ENCODE measurements around the gene DCC. TPM values are rescaled to one million over a fixed set of nuclear protein-coding genes. Genes with fewer than 3 reads are reported as not detected.

DCC gene
- polyA plus RNA-seq, 2 of the 4 experiments (the other 2 are of a cell fraction): 0.12 TPM; not detected in 1

DNA sequence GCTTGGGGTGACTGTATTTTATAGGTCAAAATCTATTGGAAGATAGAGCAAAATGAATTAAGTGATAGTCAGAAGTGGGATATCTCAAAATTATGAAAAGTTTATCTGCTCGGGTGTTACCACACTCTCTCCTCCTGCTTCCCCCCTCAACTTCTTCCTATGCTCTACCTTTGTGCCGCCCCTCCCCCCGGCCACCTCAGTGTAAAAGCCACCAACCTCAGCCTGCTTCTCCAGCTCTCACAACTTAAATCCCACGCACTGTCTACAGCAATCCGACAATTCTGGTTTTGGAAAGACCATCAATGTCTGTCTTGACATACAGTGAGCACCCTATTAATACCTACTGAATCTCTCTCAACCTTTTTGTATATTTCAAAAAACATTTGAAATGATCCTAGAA, 164.6 kb downstream of the DCC start (continued):
- TF ChIP-seq, protein P1, sequence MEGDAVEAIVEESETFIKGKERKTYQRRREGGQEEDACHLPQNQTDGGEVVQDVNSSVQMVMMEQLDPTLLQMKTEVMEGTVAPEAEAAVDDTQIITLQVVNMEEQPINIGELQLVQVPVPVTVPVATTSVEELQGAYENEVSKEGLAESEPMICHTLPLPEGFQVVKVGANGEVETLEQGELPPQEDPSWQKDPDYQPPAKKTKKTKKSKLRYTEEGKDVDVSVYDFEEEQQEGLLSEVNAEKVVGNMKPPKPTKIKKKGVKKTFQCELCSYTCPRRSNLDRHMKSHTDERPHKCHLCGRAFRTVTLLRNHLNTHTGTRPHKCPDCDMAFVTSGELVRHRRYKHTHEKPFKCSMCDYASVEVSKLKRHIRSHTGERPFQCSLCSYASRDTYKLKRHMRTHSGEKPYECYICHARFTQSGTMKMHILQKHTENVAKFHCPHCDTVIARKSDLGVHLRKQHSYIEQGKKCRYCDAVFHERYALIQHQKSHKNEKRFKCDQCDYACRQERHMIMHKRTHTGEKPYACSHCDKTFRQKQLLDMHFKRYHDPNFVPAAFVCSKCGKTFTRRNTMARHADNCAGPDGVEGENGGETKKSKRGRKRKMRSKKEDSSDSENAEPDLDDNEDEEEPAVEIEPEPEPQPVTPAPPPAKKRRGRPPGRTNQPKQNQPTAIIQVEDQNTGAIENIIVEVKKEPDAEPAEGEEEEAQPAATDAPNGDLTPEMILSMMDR (IDR thresholded peaks at IDR 0.05): no peak
- TF ChIP-seq FOXS1 (CRISPR knock-in tag; IDR thresholded peaks at IDR 0.05): no peak
- no peak for TF ChIP-seq BHLHE40 (IDR thresholded peaks at IDR 0.05; ENCODE audit: low read depth, low read length)
- TF ChIP-seq POLR2AphosphoS2 (conservative IDR thresholded peaks at IDR 0.05; ENCODE audit: low read length): no peak
- TF ChIP-seq, protein P2, sequence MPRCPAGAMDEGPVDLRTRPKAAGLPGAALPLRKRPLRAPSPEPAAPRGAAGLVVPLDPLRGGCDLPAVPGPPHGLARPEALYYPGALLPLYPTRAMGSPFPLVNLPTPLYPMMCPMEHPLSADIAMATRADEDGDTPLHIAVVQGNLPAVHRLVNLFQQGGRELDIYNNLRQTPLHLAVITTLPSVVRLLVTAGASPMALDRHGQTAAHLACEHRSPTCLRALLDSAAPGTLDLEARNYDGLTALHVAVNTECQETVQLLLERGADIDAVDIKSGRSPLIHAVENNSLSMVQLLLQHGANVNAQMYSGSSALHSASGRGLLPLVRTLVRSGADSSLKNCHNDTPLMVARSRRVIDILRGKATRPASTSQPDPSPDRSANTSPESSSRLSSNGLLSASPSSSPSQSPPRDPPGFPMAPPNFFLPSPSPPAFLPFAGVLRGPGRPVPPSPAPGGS (IDR thresholded peaks at IDR 0.05): no peak
- no peak for TF ChIP-seq JUN (IDR thresholded peaks at IDR 0.05)
- TF ChIP-seq, protein P3, sequence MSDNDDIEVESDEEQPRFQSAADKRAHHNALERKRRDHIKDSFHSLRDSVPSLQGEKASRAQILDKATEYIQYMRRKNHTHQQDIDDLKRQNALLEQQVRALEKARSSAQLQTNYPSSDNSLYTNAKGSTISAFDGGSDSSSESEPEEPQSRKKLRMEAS (IDR thresholded peaks at IDR 0.05): no peak

DNA sequence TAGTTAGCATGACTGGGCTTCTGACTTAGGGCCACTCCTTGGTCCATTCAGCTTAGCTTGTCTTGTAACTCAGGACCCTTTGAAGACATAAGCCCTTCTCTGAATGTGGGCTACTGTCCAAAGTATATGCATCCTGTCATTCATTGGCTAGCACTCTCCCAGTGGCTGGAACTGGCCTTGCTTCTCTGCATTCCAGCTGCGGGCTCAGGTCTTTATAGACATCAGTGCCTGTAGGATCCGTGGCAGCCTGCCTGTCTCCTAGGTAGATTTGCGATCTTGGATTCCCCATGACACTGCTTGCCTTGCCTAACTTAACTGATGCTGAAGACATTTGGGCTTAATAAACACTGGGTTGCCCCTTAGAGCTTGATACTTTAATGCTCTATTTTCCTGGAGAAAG, 170.1 kb downstream of the DCC start:
- peaks cover 18% of the 10 kb centered on the region; the same call in 2 of the 3 replicates for H3K4me1 ChIP-seq
- H3K4me2 ChIP-seq: no peak overlapping the region
- DNase-seq (ENCODE audit: low read depth in 1 of 2, low spot score in 1 of 2) (no peak), ATAC-seq (no peak), FAIRE-seq (no peak)
- WGBS (ENCODE audit: missing lambda C conversion rate): 88% methylated on average over 3 of the region's 3 CpGs
- TF ChIP-seq RFX5 (IDR thresholded peaks at IDR 0.05): no peak
- no peak for TF ChIP-seq EP300 (IDR thresholded peaks at IDR 0.05)
- no peak for TF ChIP-seq MYC (IDR thresholded peaks at IDR 0.05; ENCODE audit: borderline replicate concordance, low read length)
- TF ChIP-seq, protein P4, sequence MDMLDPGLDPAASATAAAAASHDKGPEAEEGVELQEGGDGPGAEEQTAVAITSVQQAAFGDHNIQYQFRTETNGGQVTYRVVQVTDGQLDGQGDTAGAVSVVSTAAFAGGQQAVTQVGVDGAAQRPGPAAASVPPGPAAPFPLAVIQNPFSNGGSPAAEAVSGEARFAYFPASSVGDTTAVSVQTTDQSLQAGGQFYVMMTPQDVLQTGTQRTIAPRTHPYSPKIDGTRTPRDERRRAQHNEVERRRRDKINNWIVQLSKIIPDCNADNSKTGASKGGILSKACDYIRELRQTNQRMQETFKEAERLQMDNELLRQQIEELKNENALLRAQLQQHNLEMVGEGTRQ (IDR thresholded peaks at IDR 0.05): no peak
- TF ChIP-seq KDM1A (IDR thresholded peaks at IDR 0.05; ENCODE audit: low read depth): no peak
- no peak for TF ChIP-seq ESRRA (IDR thresholded peaks at IDR 0.05; ENCODE audit: borderline replicate concordance, low read length)
- no peak for TF ChIP-seq FOSB (CRISPR knock-in tag; IDR thresholded peaks at IDR 0.05)
- no peak for TF ChIP-seq CBX2 (IDR thresholded peaks at IDR 0.05; ENCODE audit: borderline replicate concordance, low read depth)
- no peak for TF ChIP-seq JUN (IDR thresholded peaks at IDR 0.05)
- no peak for TF ChIP-seq CHD4 (IDR thresholded peaks at IDR 0.05; ENCODE audit: borderline replicate concordance)
- POLR2A ChIA-PET: no interaction called here
- CTCF ChIA-PET: no interaction called here
- H3K4me3 ChIP-seq: no peak overlapping the region
- no peak overlapping the region for H3K27ac ChIP-seq
- H3K9me3 ChIP-seq: no peaks in the 10 kb centered on the region

DNA sequence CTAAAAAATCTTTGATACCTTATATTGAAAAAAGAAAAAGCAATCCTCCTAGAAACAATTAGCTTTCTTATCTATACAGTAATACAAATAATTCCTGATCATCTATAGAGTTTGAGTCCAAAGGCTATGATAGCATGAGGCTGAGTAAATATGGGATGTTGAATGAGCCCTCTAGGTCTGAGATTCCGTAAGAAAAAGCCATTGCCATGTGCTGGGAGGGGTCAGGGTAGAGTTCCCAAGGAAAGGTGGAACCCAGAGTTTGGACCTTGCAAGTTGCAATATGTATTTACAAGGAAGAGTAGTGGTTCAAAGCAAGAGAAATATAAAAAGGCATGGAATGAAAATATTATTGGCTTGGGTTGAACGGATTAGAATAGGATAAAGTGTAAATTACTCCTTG, 178.1 kb downstream of the DCC start:
- Histone ChIP-seq H3K4me2 (no peak overlapping the region), H3K9me3 (no peaks in the 10 kb centered on the region), H3K4me3 (no peak overlapping the region), H3K27ac (no peak overlapping the region), H3K4me1 (no peaks in the 10 kb centered on the region)
- FAIRE-seq (no peak), ATAC-seq (no peak), DNase-seq (ENCODE audit: low read depth in 1 of 2, low spot score in 1 of 2) (no peak)
- 75% methylated on average over 2 of the region's 2 CpGs for WGBS (ENCODE audit: missing lambda C conversion rate)
- TF ChIP-seq CHD2 (IDR thresholded peaks at IDR 0.05; ENCODE audit: low read length, partially characterized antibody) (no peak), PHF8 (IDR thresholded peaks at IDR 0.05; ENCODE audit: borderline replicate concordance, low read depth) (no peak), NFE2L2 (conservative IDR thresholded peaks at IDR 0.05; ENCODE audit: low read length) (no peak)
- CTCF ChIA-PET: no interaction called here
- POLR2A ChIA-PET: no interaction called here

DNA sequence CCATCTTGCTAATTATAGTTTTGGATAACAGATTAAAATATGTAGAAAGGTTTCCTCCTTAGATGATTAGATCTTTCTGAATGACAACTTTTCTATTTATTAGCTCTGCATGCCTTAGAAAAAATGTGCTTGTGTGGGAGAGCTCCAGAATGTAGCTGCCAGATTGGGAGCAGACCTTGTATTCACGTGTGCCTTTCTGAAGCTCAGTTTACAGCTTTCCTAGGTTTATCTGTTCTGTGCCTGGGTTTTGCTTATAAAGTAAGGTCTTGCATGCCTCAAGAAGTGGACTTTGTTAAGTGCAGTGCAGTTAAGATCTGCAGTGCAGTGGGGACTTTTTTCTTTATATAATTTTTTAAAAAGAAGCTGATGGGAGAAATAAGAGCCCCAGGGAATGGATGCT, 179.0 kb downstream of the DCC start:
- no peaks in the 10 kb centered on the region for H3K4me1 ChIP-seq
- WGBS (ENCODE audit: missing lambda C conversion rate): 94% methylated on average over 1 of the region's 1 CpG
- ATAC-seq (no peak), FAIRE-seq (no peak), DNase-seq (ENCODE audit: low read depth in 1 of 2, low spot score in 1 of 2) (no peak)
- H3K4me2 ChIP-seq: no peak overlapping the region
- H3K9me3 ChIP-seq: no peaks in the 10 kb centered on the region
- ChIA-PET POLR2A (no interaction called here), CTCF (no interaction called here)
- no peak overlapping the region for H3K4me3 ChIP-seq
- H3K27ac ChIP-seq: no peak overlapping the region
- TF ChIP-seq MYC (IDR thresholded peaks at IDR 0.05; ENCODE audit: borderline replicate concordance, low read length) (no peak), MAFK (IDR thresholded peaks at IDR 0.05; ENCODE audit: partially characterized antibody) (no peak), CBX2 (IDR thresholded peaks at IDR 0.05; ENCODE audit: borderline replicate concordance, low read depth) (no peak), TP53 (CRISPR knock-in tag; IDR thresholded peaks at IDR 0.05) (no peak), CHD2 (IDR thresholded peaks at IDR 0.05; ENCODE audit: low read length, partially characterized antibody) (no peak), TFCP2L1 (CRISPR knock-in tag; IDR thresholded peaks at IDR 0.05) (no peak), SREBF2 (IDR thresholded peaks at IDR 0.05) (no peak), NPAS2 (CRISPR knock-in tag; IDR thresholded peaks at IDR 0.05; ENCODE audit: borderline replicate concordance) (no peak), FOXS1 (CRISPR knock-in tag; IDR thresholded peaks at IDR 0.05) (no peak)
- TF ChIP-seq, protein P5, sequence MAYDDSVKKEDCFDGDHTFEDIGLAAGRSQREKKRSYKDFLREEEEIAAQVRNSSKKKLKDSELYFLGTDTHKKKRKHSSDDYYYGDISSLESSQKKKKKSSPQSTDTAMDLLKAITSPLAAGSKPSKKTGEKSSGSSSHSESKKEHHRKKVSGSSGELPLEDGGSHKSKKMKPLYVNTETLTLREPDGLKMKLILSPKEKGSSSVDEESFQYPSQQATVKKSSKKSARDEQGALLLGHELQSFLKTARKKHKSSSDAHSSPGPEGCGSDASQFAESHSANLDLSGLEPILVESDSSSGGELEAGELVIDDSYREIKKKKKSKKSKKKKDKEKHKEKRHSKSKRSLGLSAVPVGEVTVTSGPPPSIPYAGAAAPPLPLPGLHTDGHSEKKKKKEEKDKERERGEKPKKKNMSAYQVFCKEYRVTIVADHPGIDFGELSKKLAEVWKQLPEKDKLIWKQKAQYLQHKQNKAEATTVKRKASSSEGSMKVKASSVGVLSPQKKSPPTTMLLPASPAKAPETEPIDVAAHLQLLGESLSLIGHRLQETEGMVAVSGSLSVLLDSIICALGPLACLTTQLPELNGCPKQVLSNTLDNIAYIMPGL (CRISPR knock-in tag; IDR thresholded peaks at IDR 0.05; ENCODE audit: borderline replicate concordance): no peak

Data from A549 (cell line).